Ishikawa (cell line): ENCODE results near the gene OR1K1.

ENCODE experiments used
- CEBPB ChIP-seq: IDR thresholded peaks from 2 replicates; pipeline ENCODE4 v1.6.1; 2012
- CREB1 ChIP-seq: IDR thresholded peaks from 2 replicates; pipeline ENCODE4 v1.6.1; 2012; ENCODE audit warnings: low read depth
- EGR1 ChIP-seq: IDR thresholded peaks from 2 replicates; pipeline ENCODE4 v1.6.1; 2012
- EP300 ChIP-seq: IDR thresholded peaks from 2 replicates; pipeline ENCODE4 v1.6.1; 2012; ENCODE audit warnings: borderline replicate concordance
- FOXM1 ChIP-seq: IDR thresholded peaks from 2 replicates; pipeline ENCODE4 v1.6.1; 2012; ENCODE audit warnings: low read depth, borderline replicate concordance
- NFIC ChIP-seq: IDR thresholded peaks from 2 replicates; pipeline ENCODE4 v1.6.1; 2012
- RAD21 ChIP-seq: IDR thresholded peaks from 2 replicates; pipeline ENCODE4 v1.6.1; 2012; ENCODE audit warnings: low read depth
- TAF1 ChIP-seq: IDR thresholded peaks from 2 replicates; pipeline ENCODE4 v1.6.1; 2012; ENCODE audit warnings: low read depth, mild to moderate bottlenecking
- TCF12 ChIP-seq: IDR thresholded peaks from 2 replicates; pipeline ENCODE4 v1.6.1; 2012; ENCODE audit warnings: low read depth
- TEAD4 ChIP-seq: IDR thresholded peaks from 2 replicates; pipeline ENCODE4 v1.6.1; 2012
- YY1 ChIP-seq: IDR thresholded peaks from 2 replicates; pipeline ENCODE4 v1.6.1; 2012; ENCODE audit warnings: low read depth
- ZBTB7A ChIP-seq: IDR thresholded peaks from 2 replicates; pipeline ENCODE4 v1.6.1; 2012; ENCODE audit warnings: low read depth
- TF ChIP-seq, protein P1 (sequence below): IDR thresholded peaks from 2 replicates; pipeline ENCODE4 v1.6.1; 2012
- TF ChIP-seq, protein P2 (sequence below): IDR thresholded peaks from 2 replicates; pipeline ENCODE4 v1.6.1; 2012; ENCODE audit warnings: low read depth, mild to moderate bottlenecking
- TF ChIP-seq, protein P3 (sequence below): IDR thresholded peaks from 2 replicates; pipeline ENCODE4 v1.6.1; 2012

The OR1K1 gene

DNA sequence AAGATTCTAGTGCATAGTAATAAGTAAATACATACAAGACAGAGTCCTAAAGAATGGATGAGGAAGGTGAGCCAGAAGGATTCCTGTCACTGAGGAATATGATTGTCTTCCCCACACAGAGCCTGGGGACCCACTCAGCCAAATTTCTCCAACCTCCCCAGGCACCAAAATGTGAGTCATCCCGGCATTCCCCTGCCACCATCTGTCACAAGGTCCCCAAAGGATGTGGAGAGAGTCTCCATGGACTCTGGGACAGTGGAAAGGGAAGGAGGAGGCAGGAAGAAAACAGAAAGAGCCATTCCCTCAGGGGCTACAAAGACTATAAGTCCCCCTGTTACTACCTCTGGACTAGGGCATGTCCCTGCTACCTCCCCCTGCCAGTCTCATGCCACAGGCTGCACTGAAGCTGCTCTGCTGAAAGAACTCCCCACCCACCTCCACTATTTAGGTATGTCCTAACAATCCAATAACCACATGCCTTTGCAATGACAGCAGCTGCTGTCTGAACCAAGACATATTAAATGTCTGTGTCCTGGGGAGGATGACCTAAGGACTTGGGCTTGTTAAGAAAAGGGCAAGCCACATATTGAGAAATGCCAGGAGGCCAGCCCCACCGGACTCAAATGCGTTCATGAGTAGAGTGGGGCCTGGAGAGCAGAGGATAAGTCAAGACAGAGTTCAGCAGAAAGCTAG, 21.8 kb upstream of the OR1K1 start:
- peak; percentile 73 for TF ChIP-seq TEAD4
- TF ChIP-seq FOXM1: no peak
- peak; percentile 42; the same call in 1 of the 2 replicates for TF ChIP-seq EP300
- peak; percentile 4; the same call in 1 of the 2 replicates for TF ChIP-seq RAD21
- TF ChIP-seq TCF12: no peak
- no peak for TF ChIP-seq ZBTB7A
- TF ChIP-seq, protein P1, sequence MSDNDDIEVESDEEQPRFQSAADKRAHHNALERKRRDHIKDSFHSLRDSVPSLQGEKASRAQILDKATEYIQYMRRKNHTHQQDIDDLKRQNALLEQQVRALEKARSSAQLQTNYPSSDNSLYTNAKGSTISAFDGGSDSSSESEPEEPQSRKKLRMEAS: no peak
- no peak for TF ChIP-seq YY1
- TF ChIP-seq CREB1: no peak
- no peak for TF ChIP-seq EGR1

DNA sequence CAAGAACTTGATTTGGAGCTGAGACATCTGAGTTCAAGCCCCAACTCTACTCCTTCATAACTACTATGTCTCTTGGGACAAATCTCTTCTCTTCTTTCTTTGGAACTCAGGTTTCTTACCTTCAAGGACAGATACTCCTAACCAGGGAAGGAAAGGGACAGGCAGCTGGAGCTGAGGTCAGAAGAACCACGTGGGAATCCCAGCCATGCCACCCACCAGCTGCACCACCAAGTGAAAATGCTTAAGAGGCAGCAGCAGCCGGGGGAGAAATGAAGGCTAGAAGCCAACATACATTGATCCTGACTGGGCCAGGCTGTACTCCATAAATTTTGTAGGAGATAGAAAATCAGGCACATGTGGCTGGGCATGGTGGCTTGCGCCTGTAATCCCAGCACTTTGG, 20.7 kb upstream of the OR1K1 start:
- TF ChIP-seq RAD21: no peak
- no peak for TF ChIP-seq ZBTB7A
- no peak for TF ChIP-seq CEBPB
- TF ChIP-seq, protein P1: no peak
- TF ChIP-seq, protein P2, sequence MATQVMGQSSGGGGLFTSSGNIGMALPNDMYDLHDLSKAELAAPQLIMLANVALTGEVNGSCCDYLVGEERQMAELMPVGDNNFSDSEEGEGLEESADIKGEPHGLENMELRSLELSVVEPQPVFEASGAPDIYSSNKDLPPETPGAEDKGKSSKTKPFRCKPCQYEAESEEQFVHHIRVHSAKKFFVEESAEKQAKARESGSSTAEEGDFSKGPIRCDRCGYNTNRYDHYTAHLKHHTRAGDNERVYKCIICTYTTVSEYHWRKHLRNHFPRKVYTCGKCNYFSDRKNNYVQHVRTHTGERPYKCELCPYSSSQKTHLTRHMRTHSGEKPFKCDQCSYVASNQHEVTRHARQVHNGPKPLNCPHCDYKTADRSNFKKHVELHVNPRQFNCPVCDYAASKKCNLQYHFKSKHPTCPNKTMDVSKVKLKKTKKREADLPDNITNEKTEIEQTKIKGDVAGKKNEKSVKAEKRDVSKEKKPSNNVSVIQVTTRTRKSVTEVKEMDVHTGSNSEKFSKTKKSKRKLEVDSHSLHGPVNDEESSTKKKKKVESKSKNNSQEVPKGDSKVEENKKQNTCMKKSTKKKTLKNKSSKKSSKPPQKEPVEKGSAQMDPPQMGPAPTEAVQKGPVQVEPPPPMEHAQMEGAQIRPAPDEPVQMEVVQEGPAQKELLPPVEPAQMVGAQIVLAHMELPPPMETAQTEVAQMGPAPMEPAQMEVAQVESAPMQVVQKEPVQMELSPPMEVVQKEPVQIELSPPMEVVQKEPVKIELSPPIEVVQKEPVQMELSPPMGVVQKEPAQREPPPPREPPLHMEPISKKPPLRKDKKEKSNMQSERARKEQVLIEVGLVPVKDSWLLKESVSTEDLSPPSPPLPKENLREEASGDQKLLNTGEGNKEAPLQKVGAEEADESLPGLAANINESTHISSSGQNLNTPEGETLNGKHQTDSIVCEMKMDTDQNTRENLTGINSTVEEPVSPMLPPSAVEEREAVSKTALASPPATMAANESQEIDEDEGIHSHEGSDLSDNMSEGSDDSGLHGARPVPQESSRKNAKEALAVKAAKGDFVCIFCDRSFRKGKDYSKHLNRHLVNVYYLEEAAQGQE: no peak
- no peak for TF ChIP-seq EP300
- TF ChIP-seq TAF1: no peak
- no peak for TF ChIP-seq EGR1
- TF ChIP-seq, protein P3, sequence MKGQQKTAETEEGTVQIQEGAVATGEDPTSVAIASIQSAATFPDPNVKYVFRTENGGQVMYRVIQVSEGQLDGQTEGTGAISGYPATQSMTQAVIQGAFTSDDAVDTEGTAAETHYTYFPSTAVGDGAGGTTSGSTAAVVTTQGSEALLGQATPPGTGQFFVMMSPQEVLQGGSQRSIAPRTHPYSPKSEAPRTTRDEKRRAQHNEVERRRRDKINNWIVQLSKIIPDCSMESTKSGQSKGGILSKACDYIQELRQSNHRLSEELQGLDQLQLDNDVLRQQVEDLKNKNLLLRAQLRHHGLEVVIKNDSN: no peak
- TF ChIP-seq TCF12: no peak

DNA sequence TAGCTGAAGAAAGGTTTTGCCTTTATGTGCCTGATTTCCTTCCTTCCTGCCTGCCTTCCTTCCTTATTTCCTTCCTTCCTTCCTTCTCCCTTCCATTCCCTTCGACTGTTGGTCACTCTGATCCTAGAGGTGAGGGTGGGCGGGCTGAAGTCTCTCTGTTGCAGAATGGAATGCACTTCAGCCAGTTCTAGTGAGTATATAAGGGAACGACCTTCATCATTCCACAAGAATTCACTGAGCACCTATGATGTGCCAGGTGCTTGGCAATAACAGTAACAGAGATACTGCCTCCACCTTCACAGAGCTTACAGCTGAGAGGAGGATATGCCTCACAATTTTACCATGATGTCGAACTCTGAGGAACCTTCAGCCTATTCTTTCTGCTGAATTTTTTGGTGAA, 19.9 kb upstream of the OR1K1 start:
- no peak for TF ChIP-seq EP300
- TF ChIP-seq CREB1: no peak
- TF ChIP-seq, protein P2: no peak

DNA sequence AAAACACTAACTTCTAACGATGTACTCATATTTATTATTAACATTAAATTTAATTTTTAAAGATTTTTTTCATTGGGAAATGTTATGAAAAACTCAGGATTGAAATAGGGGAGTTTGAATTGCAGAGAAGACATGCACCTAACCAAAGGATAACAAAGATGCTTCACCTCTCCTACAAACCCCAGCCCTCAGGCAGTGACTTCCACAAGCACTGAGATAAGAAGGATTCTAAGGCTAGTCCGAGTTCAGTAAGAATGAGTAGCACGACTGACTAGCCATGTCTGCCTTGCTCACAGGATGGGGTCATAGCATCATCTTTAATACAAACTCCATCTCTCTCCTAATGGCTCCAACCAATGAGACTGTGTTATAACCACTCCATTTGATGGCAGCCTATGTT, 18.3 kb upstream of the OR1K1 start:
- TF ChIP-seq, protein P2: no peak
- TF ChIP-seq, protein P3: no peak
- TF ChIP-seq YY1 (no peak), TCF12 (no peak), CREB1 (no peak), NFIC (no peak), TEAD4 (no peak), EP300 (no peak), EGR1 (no peak), FOXM1 (no peak), RAD21 (no peak), CEBPB (no peak), ZBTB7A (no peak), TAF1 (no peak)
- TF ChIP-seq, protein P1: no peak
